H1 (cell line): ENCODE data around the gene SIX1. TPM values are rescaled to one million over a fixed set of nuclear protein-coding genes. Genes with fewer than 3 reads are reported as not detected.

Experiments
- CTCF ChIA-PET: fragments of 300-600 bp; sonication (Branson Sonifier 250); formaldehyde crosslinking; loops from one replicate; lab custom pipeline; 2021; ENCODE audit not compliant: partially characterized antibody; lab: Charles Lee
- POLR2A ChIA-PET: fragments of 300-600 bp; sonication (Branson Sonifier 250); formaldehyde crosslinking; loops from one replicate; lab custom pipeline; 2021; ENCODE audit warnings: inconsistent platforms; ENCODE audit not compliant: partially characterized antibody; lab: Charles Lee
- DNase-seq, 2 experiments: peaks; one replicate each; pipeline versions ENCODE4 v3.0.0 to v3.0.0-alpha.2; 2010 to 2022; ENCODE audit warnings: low spot score in 2 of 2, low read depth in 1 of 2, mixed read lengths in 1 of 2
- FAIRE-seq: peaks from 2 replicates; lab custom pipeline; 2011; peaks lifted over from hg19 to GRCh38; lab: Jason Lieb, UNC
- H2AFZ ChIP-seq: 2 replicates; pipeline ENCODE4 v1.8.1; 2012; ENCODE audit warnings: low read length, inconsistent platforms
- H2AK5ac ChIP-seq: 2 replicates; pipeline ENCODE4 v1.6.1; 2013; ENCODE audit warnings: low read depth, low read length
- H2BK120ac ChIP-seq: replicated peaks from 2 replicates; pipeline ENCODE3; 2013; ENCODE audit warnings: low read depth, low read length, inconsistent platforms
- H2BK12ac ChIP-seq: 2 replicates; pipeline ENCODE4 v1.6.1; 2013; ENCODE audit warnings: low read depth, low read length
- H2BK15ac ChIP-seq: 2 replicates; pipeline ENCODE4 v1.6.1; 2013; ENCODE audit warnings: low read length
- H2BK20ac ChIP-seq: 2 replicates; pipeline ENCODE4 v1.6.1; 2013; ENCODE audit warnings: low read length
- H2BK5ac ChIP-seq: 2 replicates; pipeline ENCODE4 v1.6.1; 2013; ENCODE audit warnings: low read depth, low read length
- H3K14ac ChIP-seq: 2 replicates; pipeline ENCODE4 v1.6.1; 2013; ENCODE audit warnings: inconsistent platforms; ENCODE audit not compliant: insufficient read length
- H3K18ac ChIP-seq: 2 replicates; pipeline ENCODE4 v1.6.1; 2013; ENCODE audit warnings: low read length; ENCODE audit errors: extremely low read depth
- H3K23ac ChIP-seq: 2 replicates; pipeline ENCODE4 v1.6.1; 2013; ENCODE audit warnings: inconsistent platforms; ENCODE audit not compliant: insufficient read length
- H3K23me2 ChIP-seq: 2 replicates; pipeline ENCODE4 v1.6.1; 2013; ENCODE audit warnings: low read depth, low read length
- H3K27ac ChIP-seq: 2 replicates; pipeline ENCODE4 v1.6.1; 2011; ENCODE audit warnings: low read depth, low read length, inconsistent platforms
- H3K27me3 ChIP-seq, 4 experiments: replicated peaks in 1 of 4; 1 replicate in 1 of 4; 2 replicates in 3 of 4; pipeline versions ENCODE4 v1.6.1 to v1.8.1; 2011 to 2013; ENCODE audit warnings: low read length in 3 of 4, mild to moderate bottlenecking in 3 of 4, inconsistent platforms in 2 of 4, mixed read lengths in 2 of 4, moderate library complexity in 1 of 4; ENCODE audit not compliant: control insufficient read depth in 3 of 4, insufficient read depth in 3 of 4; ENCODE audit errors: extremely low read depth in 1 of 4
- H3K36me3 ChIP-seq, 4 experiments: 2 replicates each; pipeline versions ENCODE4 v1.6.1 to v1.8.1; 2011 to 2013; ENCODE audit warnings: mild to moderate bottlenecking in 4 of 4, low read length in 3 of 4, moderate library complexity in 2 of 4, control low read depth in 1 of 4, inconsistent platforms in 1 of 4; ENCODE audit not compliant: insufficient read depth in 4 of 4, control insufficient read depth in 2 of 4
- H3K4ac ChIP-seq: replicated peaks from 2 replicates; pipeline ENCODE3; 2013; ENCODE audit warnings: low read length, low read depth, mixed read lengths, inconsistent platforms; ENCODE audit not compliant: insufficient read length
- H3K4me1 ChIP-seq, 4 experiments: replicated peaks in 1 of 4; 1 replicate in 1 of 4; 2 replicates in 3 of 4; pipeline versions ENCODE4 v1.6.1 to v1.8.1; 2011 to 2013; ENCODE audit warnings: low read length in 3 of 4, inconsistent platforms in 2 of 4, mixed read lengths in 1 of 4; ENCODE audit not compliant: insufficient read depth in 4 of 4, control insufficient read depth in 3 of 4
- H3K4me2 ChIP-seq, 2 experiments: 2 replicates each; pipeline versions ENCODE4 v1.6.1 to v1.8.1; 2011 to 2013; ENCODE audit warnings: low read depth in 2 of 2, low read length in 2 of 2, control low read depth in 1 of 2, inconsistent platforms in 1 of 2, mild to moderate bottlenecking in 1 of 2; ENCODE audit not compliant: insufficient read depth in 1 of 2
- H3K4me3 ChIP-seq, 4 experiments: fragments of 200-600, 300-600 bp in 1 of 4; sonication (generic), shearing (Covaris generic), sonication (Bioruptor Twin) in 1 of 4; 2 replicates each; pipeline versions ENCODE4 v1.5.1 to v1.8.1; 2011 to 2016; ENCODE audit warnings: low read length in 4 of 4, low read depth in 3 of 4, control low read depth in 2 of 4, inconsistent platforms in 2 of 4, mild to moderate bottlenecking in 2 of 4, mixed read lengths in 1 of 4, moderate library complexity in 1 of 4; ENCODE audit not compliant: insufficient read depth in 2 of 4; ENCODE audit errors: extremely low read depth in 1 of 4
- H3K56ac ChIP-seq: replicated peaks from 2 replicates; pipeline ENCODE3; 2013; ENCODE audit warnings: low read depth, mild to moderate bottlenecking, mixed read lengths, low read length, inconsistent platforms; ENCODE audit not compliant: insufficient read length
- H3K79me1 ChIP-seq: 2 replicates; pipeline ENCODE4 v1.6.1; 2013; ENCODE audit warnings: low read depth, low read length, control low read depth
- H3K79me2 ChIP-seq, 2 experiments: 2 replicates each; pipeline versions ENCODE4 v1.6.1 to v1.8.1; 2012 to 2013; ENCODE audit warnings: low read length in 2 of 2, mild to moderate bottlenecking in 2 of 2, inconsistent platforms in 1 of 2; ENCODE audit not compliant: insufficient read depth in 2 of 2, control insufficient read depth in 1 of 2
- H3K9ac ChIP-seq, 4 experiments: replicated peaks in 1 of 4; 1 replicate in 1 of 4; 2 replicates in 3 of 4; pipeline versions ENCODE4 v1.6.1 to v1.8.1; 2011 to 2013; ENCODE audit warnings: low read depth in 3 of 4, low read length in 3 of 4, control low read depth in 2 of 4, mild to moderate bottlenecking in 2 of 4, moderate library complexity in 2 of 4, inconsistent platforms in 1 of 4; ENCODE audit errors: extremely low read depth in 1 of 4
- H3K9me3 ChIP-seq, 2 experiments: 2 replicates each; pipeline versions ENCODE4 v1.6.1 to v1.8.1; 2012 to 2013; ENCODE audit warnings: mild to moderate bottlenecking in 2 of 2, moderate library complexity in 2 of 2, control low read depth in 1 of 2, inconsistent platforms in 1 of 2, low read depth in 1 of 2, low read length in 1 of 2, mixed read lengths in 1 of 2; ENCODE audit not compliant: insufficient read depth in 2 of 2
- H4K20me1 ChIP-seq, 2 experiments: replicated peaks in 1 of 2; 2 replicates each; pipeline versions ENCODE3 to v1.8.1; 2011 to 2013; ENCODE audit warnings: inconsistent platforms in 2 of 2, low read length in 2 of 2, mild to moderate bottlenecking in 1 of 2; ENCODE audit not compliant: insufficient read depth in 2 of 2, control insufficient read depth in 1 of 2
- H4K5ac ChIP-seq: 2 replicates; pipeline ENCODE4 v1.6.1; 2013; ENCODE audit warnings: low read length, low read depth, mixed read lengths, inconsistent platforms; ENCODE audit not compliant: insufficient read length
- H4K8ac ChIP-seq: 2 replicates; pipeline ENCODE4 v1.8.0; 2013; ENCODE audit warnings: mild to moderate bottlenecking, moderate library complexity, low read length, inconsistent platforms; ENCODE audit not compliant: insufficient read depth; ENCODE audit errors: extremely low read depth
- H4K91ac ChIP-seq: replicated peaks from 2 replicates; pipeline ENCODE3; 2013; ENCODE audit warnings: low read length, mixed read lengths, inconsistent platforms; ENCODE audit not compliant: insufficient read length
- BCL11A ChIP-seq, 2 experiments: IDR thresholded peaks; one replicate each; pipeline ENCODE4 v1.6.1; 2011; ENCODE audit warnings: low read depth in 2 of 2, low read length in 2 of 2, mild to moderate bottlenecking in 2 of 2
- CREB1 ChIP-seq: IDR thresholded peaks from 2 replicates; pipeline ENCODE4 v1.6.1; 2012; ENCODE audit warnings: inconsistent platforms
- EGR1 ChIP-seq: IDR thresholded peaks from 2 replicates; pipeline ENCODE4 v1.6.1; 2011; ENCODE audit warnings: low read depth, low read length, borderline replicate concordance
- FOSL1 ChIP-seq: IDR thresholded peaks from 2 replicates; pipeline ENCODE4 v1.6.1; 2011; ENCODE audit warnings: mild to moderate bottlenecking, low read depth, low read length, moderate library complexity; ENCODE audit not compliant: insufficient read depth
- KDM4A ChIP-seq: IDR thresholded peaks from one replicate; pipeline ENCODE4 v1.7.1; 2012; ENCODE audit warnings: low read depth, mild to moderate bottlenecking, moderate library complexity, low read length, inconsistent platforms; ENCODE audit not compliant: severe bottlenecking
- PHF8 ChIP-seq: fragments of 200-600 bp; sonication (generic); conservative IDR thresholded peaks from 2 replicates; pipeline ENCODE4 v1.7.1; 2012; ENCODE audit warnings: low read depth, mild to moderate bottlenecking, inconsistent platforms, low read length, moderate library complexity
- POLR2A ChIP-seq, 2 experiments: IDR thresholded peaks; 1 replicate in 1 of 2; 2 replicates in 1 of 2; pipeline ENCODE4 v1.6.1; 2011; ENCODE audit warnings: low read depth in 2 of 2, low read length in 2 of 2, mild to moderate bottlenecking in 2 of 2; ENCODE audit errors: control extremely low read depth in 1 of 2
- SIRT6 ChIP-seq: IDR thresholded peaks from one replicate; pipeline ENCODE4 v1.7.1; 2012; ENCODE audit warnings: low read length, inconsistent platforms
- SP1 ChIP-seq: IDR thresholded peaks from 2 replicates; pipeline ENCODE4 v1.6.1; 2011; ENCODE audit warnings: low read depth, low read length
- SP2 ChIP-seq: IDR thresholded peaks from 2 replicates; pipeline ENCODE4 v1.6.1; 2012; ENCODE audit warnings: mild to moderate bottlenecking, low read length, inconsistent platforms
- SUZ12 ChIP-seq: fragments of 200-600 bp; sonication (generic); IDR thresholded peaks from 2 replicates; pipeline ENCODE4 v1.6.1; 2012; ENCODE audit warnings: mild to moderate bottlenecking, inconsistent platforms, low read length, moderate library complexity, mixed read lengths
- WGBS, 2 experiments: shearing (Covaris generic) in 1 of 2; methylation state at CpG; one replicate each; pipeline versions ENCODE4 v1.1.6 to v1.1.7; 2013 to 2015; ENCODE audit warnings: low lambda C conversion rate in 2 of 2, mixed read lengths in 2 of 2, inconsistent platforms in 1 of 2, low coverage in 1 of 2, missing lambda C conversion rate in 1 of 2; ENCODE audit not compliant: insufficient replicate concordance in 2 of 2, insufficient coverage in 1 of 2, insufficient read length in 1 of 2; ENCODE audit errors: extremely low coverage in 1 of 2, missing lambda C conversion rate in 1 of 2; 5-methylcytosine and 5-hydroxymethylcytosine counted together
- polyA plus RNA-seq, 7 experiments: library from polyadenylated mRNA; depleted of rRNA in 3 of 7; stranded (reverse) in 5 of 7; unstranded in 2 of 7; fragments of >200 nt in 5 of 7; fragments of 200-250 nt in 2 of 7; gene quantifications; 1 replicate in 5 of 7; 2 replicates in 1 of 7; 4 replicates in 1 of 7; pipeline versions ENCODE4 v1.2.1 to v1.2.3, GENCODE V29; 2011 to 2013; ENCODE audit warnings: missing spikeins in 2 of 7, mixed read lengths in 2 of 7
- total RNA-seq: library from RNA; stranded (reverse); fragmentation: NEBNext Ultra II Directional; extraction: Animal tissue kit (Norgen Biotek cat#: 25700); gene quantifications from 2 replicates; pipeline ENCODE4 v1.2.1, GENCODE V29; 2021
- TF ChIP-seq, protein P1 (sequence below): IDR thresholded peaks from 2 replicates; pipeline ENCODE4 v1.6.1; 2012; ENCODE audit warnings: inconsistent platforms
- TF ChIP-seq, protein P2 (sequence below): IDR thresholded peaks from 2 replicates; pipeline ENCODE4 v1.6.1; 2011; ENCODE audit warnings: low read length, improper control_type of control experiment

SIX1 gene
- total and polyA plus RNA-seq, 2 of the 8 experiments (the other 6 are each of a cell fraction or from before 2014, with no cell fraction given) = 0.03 to 0.69 TPM

DNA sequence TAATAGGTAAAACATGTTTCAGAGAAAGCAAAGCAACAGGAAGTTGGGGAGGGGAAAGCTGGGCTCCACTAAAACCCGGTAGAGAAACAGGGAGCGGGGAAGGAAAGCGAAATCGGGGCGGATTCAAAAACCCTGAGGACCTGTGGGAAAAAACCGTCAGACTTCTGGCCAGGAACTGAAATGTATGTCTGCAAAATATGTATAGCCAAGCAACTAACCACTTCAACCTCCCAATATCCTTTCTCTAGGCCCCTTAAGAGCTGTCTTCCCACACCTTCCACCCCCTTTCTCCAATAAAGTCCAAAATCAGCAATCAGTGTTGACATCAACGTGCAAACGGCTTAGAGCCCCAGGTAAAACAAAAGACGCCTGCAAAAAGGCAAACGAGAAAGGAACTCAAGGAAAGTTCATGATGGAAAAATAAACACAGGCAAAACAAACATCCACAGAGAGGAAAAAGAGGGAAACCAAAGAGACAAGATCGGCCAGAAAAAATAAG is 32.8 kb downstream of the SIX1 start:
- H3K9ac ChIP-seq = no peak overlapping the region
- no peak overlapping the region for H2BK120ac ChIP-seq
- no peak overlapping the region for H2AK5ac ChIP-seq
- no peak overlapping the region for H3K56ac ChIP-seq
- peaks cover 0 to 3% (median 0%) of the 10 kb centered on the region in 4 experiments; a peak in 1 of 7 replicates for H3K4me1 ChIP-seq
- WGBS, 2 experiments = 55% methylated on average over 11 of the region's 11 CpGs; no CpG with 5 or more reads in 1 of the 2 experiments
- H3K27me3 ChIP-seq = peaks cover 0 to 2% (median 0%) of the 10 kb centered on the region in 4 experiments; a peak in 1 of 7 replicates
- peak overlapping the region; percentile 82 for H2AFZ ChIP-seq
- H4K5ac ChIP-seq = no peak overlapping the region
- H3K14ac ChIP-seq = no peak overlapping the region
- H3K4me2 ChIP-seq = peak overlapping the region in 1 of 2 experiments; percentile 53; a peak in 1 of 4 replicates
- no peaks in the 10 kb centered on the region; the same call in 1 of the 2 replicates for H3K23me2 ChIP-seq
- H3K4ac ChIP-seq = no peak overlapping the region
- H2BK5ac ChIP-seq = no peak overlapping the region
- DNase-seq (no peak), FAIRE-seq (peak; percentile 65)
- H4K91ac ChIP-seq = no peak overlapping the region
- peaks cover 0 to 3% (median 0%) of the 10 kb centered on the region in 4 experiments; a peak in 1 of 8 replicates for H3K36me3 ChIP-seq
- H3K18ac ChIP-seq = peak overlapping the region; percentile 7; the same call in 1 of the 2 replicates
- 0 out of 2 replicates have a peak overlapping the region, but pooled peaks have one; percentile 48 for H2BK20ac ChIP-seq
- no peak overlapping the region for H3K23ac ChIP-seq
- no peak overlapping the region for H3K4me3 ChIP-seq
- no peaks in the 10 kb centered on the region for H3K79me1 ChIP-seq
- ChIA-PET POLR2A (interaction anchor here (0.6 kb wide), 1 partner anchor 116 kb away, joined by 3 read pairs; no protein-coding TSS in a partner anchor), CTCF (interaction anchor here (0.8 to 1.4 kb wide), 2 partner anchors 9 to 10 kb away, joined by 3 to 4 read pairs; no protein-coding TSS in a partner anchor)
- no peaks in the 10 kb centered on the region for H3K9me3 ChIP-seq
- no peak overlapping the region for H4K8ac ChIP-seq
- H4K20me1 ChIP-seq = no peaks in the 10 kb centered on the region
- no peak overlapping the region for H3K27ac ChIP-seq
- H3K79me2 ChIP-seq = no peaks in the 10 kb centered on the region
- no peak overlapping the region for H2BK12ac ChIP-seq
- H2BK15ac ChIP-seq = 0 out of 2 replicates have a peak overlapping the region, but pooled peaks have one; percentile 46
- TF ChIP-seq SIRT6 = no peak
- no peak for TF ChIP-seq BCL11A (IDR thresholded peaks at IDR 0.05; ENCODE audit: low read depth in 2 of 2, low read length in 2 of 2)
- TF ChIP-seq FOSL1 = no peak
- no peak for TF ChIP-seq SP2
- TF ChIP-seq, protein P1, sequence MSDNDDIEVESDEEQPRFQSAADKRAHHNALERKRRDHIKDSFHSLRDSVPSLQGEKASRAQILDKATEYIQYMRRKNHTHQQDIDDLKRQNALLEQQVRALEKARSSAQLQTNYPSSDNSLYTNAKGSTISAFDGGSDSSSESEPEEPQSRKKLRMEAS = no peak
- no peak for TF ChIP-seq CREB1
- TF ChIP-seq SP1 = 0 out of 2 replicates have a peak, but pooled peaks have one; percentile 49
- TF ChIP-seq SUZ12 = no peak
- TF ChIP-seq EGR1 = peak; percentile 21; the same call in 1 of the 2 replicates
- TF ChIP-seq POLR2A (IDR thresholded peaks at IDR 0.05; ENCODE audit: control extremely low read depth in 1 of 2, low read depth in 2 of 2, low read length in 2 of 2) = no peak
- TF ChIP-seq, protein P2, sequence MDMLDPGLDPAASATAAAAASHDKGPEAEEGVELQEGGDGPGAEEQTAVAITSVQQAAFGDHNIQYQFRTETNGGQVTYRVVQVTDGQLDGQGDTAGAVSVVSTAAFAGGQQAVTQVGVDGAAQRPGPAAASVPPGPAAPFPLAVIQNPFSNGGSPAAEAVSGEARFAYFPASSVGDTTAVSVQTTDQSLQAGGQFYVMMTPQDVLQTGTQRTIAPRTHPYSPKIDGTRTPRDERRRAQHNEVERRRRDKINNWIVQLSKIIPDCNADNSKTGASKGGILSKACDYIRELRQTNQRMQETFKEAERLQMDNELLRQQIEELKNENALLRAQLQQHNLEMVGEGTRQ = no peak
- no peak for TF ChIP-seq PHF8
- no peak for TF ChIP-seq KDM4A
